Neural cell (in vitro differentiated cells): ENCODE measurements around the gene EOMES.

Experiments used
- EZH2 ChIP-seq: fragments of 200-600, 300-800 bp; shearing (Covaris generic), sonication (generic); IDR thresholded peaks from 2 replicates; pipeline ENCODE4 v1.6.1; 2014; ENCODE audit warnings: antibody characterized with exemption, low read length, borderline replicate concordance, mild to moderate bottlenecking; ENCODE audit not compliant: insufficient read depth, poor library complexity, severe bottlenecking
- TF ChIP-seq, protein P1 (sequence below): fragments of 450-650 bp; IDR thresholded peaks from 2 replicates; pipeline ENCODE4 v1.5.1; 2014; ENCODE audit warnings: antibody characterized with exemption, mild to moderate bottlenecking, moderate library complexity; ENCODE audit not compliant: poor library complexity, severe bottlenecking

DNA sequence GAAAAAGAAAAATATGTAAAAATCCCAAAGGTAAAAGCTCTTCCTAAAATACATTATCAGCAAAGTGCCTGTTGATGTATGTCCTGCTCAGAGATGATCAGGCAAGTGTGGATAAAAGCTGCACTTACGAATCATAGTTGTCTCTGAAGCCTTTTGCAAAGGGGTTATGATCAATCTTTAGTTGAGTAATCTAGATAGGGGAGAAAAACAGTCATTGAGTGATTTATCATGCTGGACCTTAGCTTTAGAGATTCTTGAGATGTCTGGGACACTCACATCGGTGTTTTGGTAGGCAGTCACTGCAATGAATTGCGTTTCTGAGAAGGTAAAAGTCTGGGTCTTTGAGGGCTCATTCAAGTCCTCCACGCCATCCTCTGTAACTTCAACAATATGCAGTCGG lies 3.7 kb downstream of the EOMES start:
- TF ChIP-seq EZH2 = no peak
- TF ChIP-seq, protein P1, sequence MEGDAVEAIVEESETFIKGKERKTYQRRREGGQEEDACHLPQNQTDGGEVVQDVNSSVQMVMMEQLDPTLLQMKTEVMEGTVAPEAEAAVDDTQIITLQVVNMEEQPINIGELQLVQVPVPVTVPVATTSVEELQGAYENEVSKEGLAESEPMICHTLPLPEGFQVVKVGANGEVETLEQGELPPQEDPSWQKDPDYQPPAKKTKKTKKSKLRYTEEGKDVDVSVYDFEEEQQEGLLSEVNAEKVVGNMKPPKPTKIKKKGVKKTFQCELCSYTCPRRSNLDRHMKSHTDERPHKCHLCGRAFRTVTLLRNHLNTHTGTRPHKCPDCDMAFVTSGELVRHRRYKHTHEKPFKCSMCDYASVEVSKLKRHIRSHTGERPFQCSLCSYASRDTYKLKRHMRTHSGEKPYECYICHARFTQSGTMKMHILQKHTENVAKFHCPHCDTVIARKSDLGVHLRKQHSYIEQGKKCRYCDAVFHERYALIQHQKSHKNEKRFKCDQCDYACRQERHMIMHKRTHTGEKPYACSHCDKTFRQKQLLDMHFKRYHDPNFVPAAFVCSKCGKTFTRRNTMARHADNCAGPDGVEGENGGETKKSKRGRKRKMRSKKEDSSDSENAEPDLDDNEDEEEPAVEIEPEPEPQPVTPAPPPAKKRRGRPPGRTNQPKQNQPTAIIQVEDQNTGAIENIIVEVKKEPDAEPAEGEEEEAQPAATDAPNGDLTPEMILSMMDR = no peak
